GM19452 (cell line): ENCODE results near the gene ATXN2.
A peak's percentile ranks its signal among the peaks of the same experiment; 100 is the strongest.
"Not testable (repeated sequence)": the region's sequence is repeated elsewhere in the genome, so short reads cannot be mapped to it uniquely, and the experiment has no call there.

Experiments
- ATAC-seq: cut with Tn5 transposase; IDR thresholded peaks from one replicate; pipeline ENCODE4 v1.9.1; 2021; ENCODE audit not compliant: unreplicated experiment

The ATXN2 gene

GRCh38 chr12:111406474-111407376 lies 192.4 kb downstream of the ATXN2 start:
- no peak for ATAC-seq

GRCh38 chr12:111405859-111406473 lies 193.1 kb downstream of the ATXN2 start, which contains the start of gene SH2B3:
TSS of gene SH2B3 (plus strand) at chr12:111405923. CDS start at chr12:111418146, 12,223 bp downstream.
- peak; percentile 16 for ATAC-seq

GRCh38 chr12:111405149-111405858 lies 193.8 kb downstream of the ATXN2 start:
- ATAC-seq, result peak; percentile 56

GRCh38 chr12:111404362-111405148 lies 194.6 kb downstream of the ATXN2 start:
- no peak for ATAC-seq

GRCh38 chr12:111402490-111402824 lies 196.7 kb downstream of the ATXN2 start:
- not testable (repeated sequence) for ATAC-seq
